Gastrocnemius medialis (tissue), 4 donors: ENCODE data around the gene ZG16.

Source experiments
- CTCF ChIP-seq, 5 experiments: fragments of 450-650 bp in 3 of 5; fragments of 200-600 bp in 2 of 5; sonication (generic) in 2 of 5; IDR thresholded peaks in 4 of 5; conservative IDR thresholded peaks in 1 of 5; 1 replicate in 4 of 5; 2 replicates in 1 of 5; pipeline ENCODE4 v1.5.1; 2016 to 2019; ENCODE audit warnings: antibody characterized with exemption in 5 of 5, mild to moderate bottlenecking in 3 of 5, moderate library complexity in 3 of 5
- POLR2A ChIP-seq, 2 donors: fragments of 450-650 bp; IDR thresholded peaks; one replicate each; pipeline ENCODE4 v1.6.1; 2017; ENCODE audit warnings: antibody characterized with exemption in 2 of 2, mild to moderate bottlenecking in 2 of 2, moderate library complexity in 2 of 2

GRCh38 chr16:29761882-29762281, 16.2 kb upstream of the ZG16 start:
- TF ChIP-seq CTCF (IDR thresholded peaks at IDR 0.05 in 4 of 5, conservative IDR thresholded peaks at IDR 0.05 in 1 of 5) (no peak), POLR2A (IDR thresholded peaks at IDR 0.05) (no peak)
